Right lobe of liver (tissue), 6 donors: ENCODE measurements around the gene STT3A. TPM values are rescaled to one million over a fixed set of nuclear protein-coding genes. Genes with fewer than 3 reads are reported as not detected.
A peak's percentile ranks its signal among the peaks of the same experiment; 100 is the strongest.

ENCODE experiments used
- ATAC-seq, 4 donors: fragments of 200-7000 bp; cut with Tn5 transposase; one replicate each; pipeline ENCODE4 v1.9.1; 2020; ENCODE audit warnings: mild to moderate bottlenecking in 4 of 4, moderate library complexity in 4 of 4
- DNase-seq, 3 donors: peaks; one replicate each; pipeline ENCODE4 v3.0.0-alpha.2; 2020
- H3K27ac ChIP-seq, 3 donors: fragments of 200-600 bp; one replicate each; pipeline ENCODE4 v1.8.0; 2022
- H3K27me3 ChIP-seq, 2 donors: fragments of 200-600 bp; one replicate each; pipeline ENCODE4 v1.8.0; 2022
- H3K36me3 ChIP-seq, 4 donors: fragments of 200-600 bp; sonication (generic) in 1 of 4; one replicate each; pipeline versions ENCODE4 v1.5.1 to v1.8.0; 2017 to 2022; ENCODE audit warnings: control low read depth in 1 of 4
- H3K4me1 ChIP-seq, 4 donors: fragments of 200-600 bp; sonication (generic) in 1 of 4; one replicate each; pipeline versions ENCODE4 v1.5.1 to v1.8.0; 2017 to 2022; ENCODE audit warnings: control low read depth in 1 of 4
- H3K4me3 ChIP-seq, 3 donors: fragments of 200-600 bp; one replicate each; pipeline ENCODE4 v1.8.0; 2022
- H3K9me3 ChIP-seq, 4 donors: fragments of 200-600 bp; sonication (generic) in 1 of 4; one replicate each; pipeline versions ENCODE4 v1.5.1 to v1.8.0; 2017 to 2022; ENCODE audit warnings: control low read depth in 1 of 4
- CTCF ChIP-seq, 4 donors: fragments of 200-600 bp in 3 of 4; fragments of 450-650 bp in 1 of 4; IDR thresholded peaks; one replicate each; pipeline versions ENCODE4 v1.5.1 to v1.8.0; 2016 to 2022; ENCODE audit warnings: antibody characterized with exemption in 4 of 4, mild to moderate bottlenecking in 2 of 4
- POLR2A ChIP-seq: fragments of 450-650 bp; IDR thresholded peaks from one replicate; pipeline ENCODE4 v1.6.1; 2017; ENCODE audit warnings: antibody characterized with exemption, mild to moderate bottlenecking
- WGBS: methylation state at CpG from one replicate; pipeline ENCODE4 v1.1.6; 2018; ENCODE audit warnings: low coverage, low lambda C conversion rate; ENCODE audit not compliant: insufficient coverage; ENCODE audit errors: missing lambda C conversion rate; 5-methylcytosine and 5-hydroxymethylcytosine counted together
- intact Hi-C, 2 donors: fragments of 100-400 bp; cut with DNase I; formaldehyde crosslinking; loops; one replicate each; pipeline versions ENCODE4 v1.11.2 to v1.14.1; 2022
- total RNA-seq, 6 experiments: library from RNA; depleted of rRNA in 2 of 6; stranded (reverse); fragments of >200 nt in 2 of 6; fragmentation: NEBNext Ultra II Directional in 3 of 6; extraction: Animal tissue kit (Norgen Biotek cat#: 25700) in 3 of 6; gene quantifications; one replicate each; pipeline versions ENCODE4 v1.1.0 to v1.2.4, GENCODE V29; 2016 to 2023
- donor health status: DM: no; HTN: yes; CAD: no.
- donor health status: DM: no; HTN: no; CAD: no.
- donor health status: DM: no; HTN: no; CAD: no.
- donor health status: DM: no; HTN: yes; CAD: no.
- donor health status: DM: no; HTN: yes; CAD: no.

The STT3A gene
- total RNA-seq, 6 experiments from 2014 or later: 73.3 to 108 (median 86.8) TPM

GRCh38 chr11:125564357-125564756 is 28.3 kb upstream of the STT3A start:
- TF ChIP-seq CTCF (IDR thresholded peaks at IDR 0.05) (no peak), POLR2A (no peak)
- Histone ChIP-seq H3K27me3 (no peaks in the 10 kb centered on the region), H3K4me3 (peak overlapping the region in 1 of 3 donors; percentile 25), H3K4me1 (peaks cover 0 to 49% (median 14%) of the 10 kb centered on the region in 4 donors), H3K27ac (peak overlapping the region in 1 of 3 donors; percentile 35), H3K36me3 (no peaks in the 10 kb centered on the region), H3K9me3 (no peaks in the 10 kb centered on the region)
- WGBS: 21% methylated on average over 2 of the region's 3 CpGs
- intact Hi-C loops: no loop called here
- DNase-seq: peak in 2 of 3 donors; percentile 67 to 81
- ATAC-seq: peak; percentile 15 to 67 (median 59)

GRCh38 chr11:125566235-125566634 is 26.4 kb upstream of the STT3A start:
- DNase-seq: peak; percentile 76 to 96 (median 94)
- 33% methylated on average over 3 of the region's 4 CpGs for WGBS
- peak; percentile 58 to 79 (median 72) for ATAC-seq
- intact Hi-C loops: no loop called here
- peak overlapping the region in 1 of 3 donors; percentile 33 for H3K27ac ChIP-seq
- H3K27me3 ChIP-seq: no peaks in the 10 kb centered on the region
- H3K4me1 ChIP-seq: peaks cover 0 to 56% (median 14%) of the 10 kb centered on the region in 4 donors
- H3K36me3 ChIP-seq: no peaks in the 10 kb centered on the region
- TF ChIP-seq POLR2A (no peak), CTCF (IDR thresholded peaks at IDR 0.05) (no peak)
- no peaks in the 10 kb centered on the region for H3K9me3 ChIP-seq
- H3K4me3 ChIP-seq: no peak overlapping the region

GRCh38 chr11:125568970-125569914 is 23.4 kb upstream of the STT3A start, which contains the start of gene EI24:
TSS of gene EI24 (plus strand) at chr11:125569477. CDS start at chr11:125572528, 3,051 bp downstream.
- ATAC-seq (peak; percentile 84 to 94 (median 88)), DNase-seq (peak; percentile 93 to 94 (median 94))
- intact Hi-C loops: no loop called here
- H3K4me1 ChIP-seq: peaks cover 0 to 56% (median 11%) of the 10 kb centered on the region in 4 donors
- peaks cover 0 to 19% (median 8%) of the 10 kb centered on the region in 4 donors for H3K36me3 ChIP-seq
- TF ChIP-seq POLR2A (peak; percentile 93), CTCF (IDR thresholded peaks at IDR 0.05) (peak; percentile 61 to 66 (median 62))
- H3K4me3 ChIP-seq: peak within 1 kb of the TSS; percentile 89 to 99 (median 95)
- H3K27me3 ChIP-seq: no peaks in the 10 kb centered on the region
- no peaks in the 10 kb centered on the region for H3K9me3 ChIP-seq
- H3K27ac ChIP-seq: peak within 1 kb of the TSS; percentile 83 to 96 (median 93)
- WGBS: under 1% methylated on average over 18 of the region's 83 CpGs

- H3K36me3 ChIP-seq: peaks cover 0 to 27% (median 12%) of the 10 kb centered on the region in 4 donors
- DNase-seq: peak in 1 of 3 donors; percentile 71
- H3K4me1 ChIP-seq: peaks cover 0 to 48% (median 11%) of the 10 kb centered on the region in 4 donors
- WGBS: 4% methylated on average over 8 of the region's 9 CpGs
- no peaks in the 10 kb centered on the region for H3K9me3 ChIP-seq
- H3K27ac ChIP-seq: peak overlapping the region; percentile 83 to 96 (median 93)
- peak overlapping the region; percentile 89 to 99 (median 95) for H3K4me3 ChIP-seq
- intact Hi-C loops: no loop called here
- ATAC-seq: peak; percentile 20 to 30 (median 28)
- no peaks in the 10 kb centered on the region for H3K27me3 ChIP-seq
- TF ChIP-seq CTCF (IDR thresholded peaks at IDR 0.05) (no peak), POLR2A (no peak)
Observed at GRCh38 chr11:125569915-125570621, 22.6 kb upstream of the STT3A start.
